Esophagus squamous epithelium (tissue), 4 donors: Measurements from ENCODE around the gene KREMEN1.

Experiments
- CTCF ChIP-seq, 6 experiments: fragments of 450-650 bp in 4 of 6; fragments of 200-600 bp in 2 of 6; sonication (generic) in 2 of 6; IDR thresholded peaks; one replicate each; pipeline ENCODE4 v1.5.1; 2016 to 2019; ENCODE audit warnings: antibody characterized with exemption in 6 of 6, mild to moderate bottlenecking in 4 of 6, moderate library complexity in 4 of 6
- POLR2A ChIP-seq, 4 donors: fragments of 450-650 bp; IDR thresholded peaks; one replicate each; pipeline ENCODE4 v1.6.1; 2017; ENCODE audit warnings: antibody characterized with exemption in 4 of 4, mild to moderate bottlenecking in 4 of 4, moderate library complexity in 3 of 4

DNA sequence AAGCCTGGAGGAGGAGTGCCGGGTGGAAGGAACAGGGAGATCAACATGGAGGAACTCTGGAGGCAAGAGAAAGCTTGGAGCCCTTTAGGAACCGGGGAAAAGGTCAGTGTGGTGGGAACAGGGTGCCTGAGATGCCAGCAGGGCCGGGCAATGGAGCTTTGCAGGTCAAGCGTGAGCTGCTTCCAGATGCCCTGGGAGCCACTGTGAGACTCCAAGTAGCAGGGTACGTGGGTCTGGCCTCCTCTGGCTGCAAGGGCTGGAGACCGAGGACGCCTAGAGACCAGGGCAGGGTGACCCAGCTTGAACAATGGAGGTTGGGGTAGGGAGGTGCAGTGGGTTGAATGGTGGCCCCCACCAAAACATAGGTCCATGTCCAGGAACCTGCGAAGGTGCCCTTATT is 117.2 kb downstream of the KREMEN1 start:
- TF ChIP-seq POLR2A (IDR thresholded peaks at IDR 0.05) (no peak), CTCF (IDR thresholded peaks at IDR 0.05) (no peak)
